Activated CD4-positive, alpha-beta T cell treated with anti-CD3 and anti-CD28 coated beads, Interleukin-2, amount 10 ng/mL, durations not matched to agents 7 days and 5 days (primary cell): Measurements from ENCODE around the gene FAM20C. TPM values are rescaled to one million over a fixed set of nuclear protein-coding genes. Genes with fewer than 3 reads are reported as not detected.

ENCODE experiments used
- CTCF ChIA-PET: fragments of 350-600 bp; sonication (Branson Sonifier 250); formaldehyde crosslinking; loops from one replicate; lab custom pipeline; 2021; ENCODE audit warnings: antibody characterized with exemption; lab: Charles Lee
- POLR2A ChIA-PET: fragments of 350-600 bp; sonication (Branson Sonifier 250); formaldehyde crosslinking; loops from one replicate; lab custom pipeline; 2021; ENCODE audit warnings: antibody characterized with exemption; lab: Charles Lee
- DNase-seq: peaks from one replicate; pipeline ENCODE4 v3.0.0-alpha.2; 2020
- H3K27ac Mint-ChIP-seq: one replicate; pipeline ENCODE4 v1.8.0; 2021; ENCODE audit warnings: mild to moderate bottlenecking, moderate library complexity, mixed read lengths
- H3K27me3 Mint-ChIP-seq: one replicate; pipeline ENCODE4 v1.8.0; 2021; ENCODE audit warnings: mixed read lengths
- H3K36me3 Mint-ChIP-seq: one replicate; pipeline ENCODE4 v1.8.0; 2021; ENCODE audit warnings: low read depth, mixed read lengths
- H3K4me1 Mint-ChIP-seq: one replicate; pipeline ENCODE4 v1.8.0; 2021; ENCODE audit warnings: mixed read lengths
- H3K4me3 Mint-ChIP-seq: one replicate; pipeline ENCODE4 v1.8.0; 2021; ENCODE audit warnings: mild to moderate bottlenecking, moderate library complexity, mixed read lengths
- H3K9me3 Mint-ChIP-seq: one replicate; pipeline ENCODE4 v1.8.0; 2021; ENCODE audit warnings: mixed read lengths
- total RNA-seq, 2 experiments: library from RNA; stranded (reverse); gene quantifications; one replicate each; pipeline ENCODE4 v1.2.3, GENCODE V29; 2021

The FAM20C gene
- total RNA-seq, 2 experiments from 2014 or later = 0.29 to 0.47 TPM

GRCh38 chr7:223861-224260 lies 31.5 kb downstream of the FAM20C start:
- CTCF ChIA-PET = no interaction called here
- Mint-ChIP-seq H3K27me3 (no peaks in the 10 kb centered on the region), H3K4me1 (no peaks in the 10 kb centered on the region), H3K4me3 (no peak overlapping the region), H3K27ac (no peak overlapping the region), H3K36me3 (no peaks in the 10 kb centered on the region), H3K9me3 (no peaks in the 10 kb centered on the region)
- DNase-seq = no peak
- POLR2A ChIA-PET = no interaction called here

DNA sequence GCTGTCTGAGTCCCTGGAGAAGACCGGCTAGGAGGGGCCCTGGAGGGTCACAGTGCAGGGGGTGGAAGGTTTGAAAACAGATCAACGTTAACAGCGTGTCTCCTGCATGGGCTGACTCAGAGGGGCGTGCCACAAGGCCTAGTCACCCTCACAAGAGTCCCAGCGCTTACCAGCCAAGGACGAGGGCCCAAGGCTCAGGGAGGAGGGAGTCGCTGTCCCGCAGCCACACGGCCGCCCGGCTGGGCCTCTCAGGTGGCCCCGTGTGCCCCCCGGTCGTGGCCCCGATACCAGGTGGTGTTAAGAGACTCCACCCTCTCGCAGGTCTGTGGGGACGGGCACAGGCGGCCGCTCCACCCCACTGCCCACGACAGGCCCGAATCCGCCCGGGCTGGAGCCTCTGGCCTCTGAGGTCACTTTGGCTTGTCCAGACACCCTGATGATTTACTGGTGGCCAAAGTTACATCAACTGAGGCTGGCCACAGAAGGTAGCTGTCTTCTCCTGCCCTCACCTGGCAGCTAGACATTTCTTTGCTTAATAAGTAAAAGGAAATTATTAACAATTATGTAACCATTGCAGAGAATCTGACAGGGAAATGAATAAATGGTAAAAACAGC lies 34.0 kb downstream of the FAM20C start:
- Mint-ChIP-seq H3K36me3 (no peaks in the 10 kb centered on the region), H3K27ac (no peak overlapping the region), H3K27me3 (no peaks in the 10 kb centered on the region), H3K4me1 (no peaks in the 10 kb centered on the region), H3K9me3 (no peaks in the 10 kb centered on the region), H3K4me3 (no peak overlapping the region)
- ChIA-PET POLR2A (no interaction called here), CTCF (no interaction called here)
- DNase-seq = no peak

DNA sequence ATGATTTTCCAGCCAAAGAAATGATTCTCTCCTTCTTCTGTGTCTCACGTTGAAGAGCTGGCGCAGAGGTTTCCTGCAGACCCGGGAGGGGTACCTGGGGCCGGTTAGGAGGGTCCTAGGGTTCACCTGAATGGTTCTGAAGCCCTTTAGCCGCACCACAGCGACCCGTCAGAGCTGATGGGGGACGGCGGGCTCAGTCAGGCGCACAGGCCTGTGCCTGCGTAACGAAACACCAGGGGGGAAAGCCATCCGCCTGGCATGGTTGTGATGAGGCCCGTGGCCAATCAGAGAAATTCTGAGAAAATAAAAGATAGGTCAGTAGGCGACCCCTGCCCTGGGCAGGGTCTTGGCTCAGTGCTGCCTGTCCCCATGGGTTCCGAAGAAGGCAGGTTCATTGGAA lies 35.6 kb downstream of the FAM20C start:
- H3K27ac Mint-ChIP-seq = no peak overlapping the region
- DNase-seq = no peak
- ChIA-PET CTCF (no interaction called here), POLR2A (no interaction called here)
- no peak overlapping the region for H3K4me3 Mint-ChIP-seq
- no peaks in the 10 kb centered on the region for H3K27me3 Mint-ChIP-seq
- H3K36me3 Mint-ChIP-seq = no peaks in the 10 kb centered on the region
- H3K9me3 Mint-ChIP-seq = no peaks in the 10 kb centered on the region
- no peaks in the 10 kb centered on the region for H3K4me1 Mint-ChIP-seq

- Mint-ChIP-seq H3K4me1 (no peaks in the 10 kb centered on the region), H3K36me3 (no peaks in the 10 kb centered on the region), H3K9me3 (no peaks in the 10 kb centered on the region), H3K4me3 (no peak overlapping the region), H3K27ac (no peak overlapping the region), H3K27me3 (no peaks in the 10 kb centered on the region)
- DNase-seq = no peak
- ChIA-PET CTCF (no interaction called here), POLR2A (no interaction called here)
Observed at GRCh38 chr7:228610-229009, 36.2 kb downstream of the FAM20C start.

DNA sequence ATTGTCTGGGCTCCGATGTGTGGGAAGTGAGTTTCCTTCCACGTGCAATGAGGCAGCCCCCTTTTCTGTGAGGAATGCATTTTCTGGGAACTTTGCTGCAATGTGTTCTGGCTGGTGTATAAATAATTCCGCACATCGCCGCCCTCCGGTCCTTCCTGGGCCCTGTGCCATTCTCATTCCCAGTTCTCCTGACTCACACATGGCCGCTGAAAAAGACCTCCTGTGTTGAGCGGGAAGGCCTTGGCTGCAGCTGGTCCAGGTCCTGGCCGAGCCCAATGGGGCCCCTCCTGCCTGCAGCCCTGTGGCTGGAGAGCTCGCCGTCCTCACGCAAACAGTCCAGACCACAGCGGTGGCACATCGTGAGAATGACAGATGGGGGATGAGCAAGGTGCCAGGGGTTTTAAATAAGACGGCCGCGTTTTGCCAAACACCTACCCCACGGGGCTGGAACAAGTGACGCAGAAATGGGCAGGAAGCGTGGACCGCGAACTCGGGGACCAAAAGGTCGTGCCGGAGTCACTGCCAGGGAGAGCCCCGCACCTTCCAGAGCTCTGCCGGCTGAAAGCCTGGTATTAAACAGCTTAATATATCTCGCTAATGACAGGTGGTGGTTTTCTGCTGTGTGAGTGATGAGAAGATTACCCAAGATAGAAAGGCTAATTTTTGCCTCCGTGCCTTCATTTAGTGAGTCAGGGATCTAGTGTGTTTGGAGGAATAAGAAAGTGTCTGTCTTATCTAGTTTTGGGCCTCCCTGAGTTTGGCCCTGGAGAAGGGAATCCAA lies 37.0 kb downstream of the FAM20C start:
- Mint-ChIP-seq H3K36me3 (no peaks in the 10 kb centered on the region), H3K4me1 (no peaks in the 10 kb centered on the region), H3K27ac (peak overlapping the region; percentile 31), H3K27me3 (no peaks in the 10 kb centered on the region), H3K9me3 (no peaks in the 10 kb centered on the region), H3K4me3 (no peak overlapping the region)
- ChIA-PET POLR2A (no interaction called here), CTCF (no interaction called here)
- DNase-seq = no peak

- Mint-ChIP-seq H3K36me3 (no peaks in the 10 kb centered on the region), H3K4me1 (no peaks in the 10 kb centered on the region), H3K4me3 (no peak overlapping the region), H3K27ac (no peak overlapping the region), H3K27me3 (no peaks in the 10 kb centered on the region), H3K9me3 (no peaks in the 10 kb centered on the region)
- no peak for DNase-seq
- ChIA-PET CTCF (interaction anchor here (0.7 kb wide), 1 partner anchor 50 kb away, joined by 3 read pairs; no protein-coding TSS in a partner anchor), POLR2A (no interaction called here)
Observed at GRCh38 chr7:230274-230673, 37.9 kb downstream of the FAM20C start.

GRCh38 chr7:231030-231857 lies 38.9 kb downstream of the FAM20C start:
- H3K36me3 Mint-ChIP-seq = no peaks in the 10 kb centered on the region
- H3K27me3 Mint-ChIP-seq = no peaks in the 10 kb centered on the region
- H3K27ac Mint-ChIP-seq = no peak overlapping the region
- H3K9me3 Mint-ChIP-seq = no peaks in the 10 kb centered on the region
- POLR2A ChIA-PET = no interaction called here
- H3K4me3 Mint-ChIP-seq = no peak overlapping the region
- CTCF ChIA-PET = no interaction called here
- no peaks in the 10 kb centered on the region for H3K4me1 Mint-ChIP-seq
- no peak for DNase-seq

DNA sequence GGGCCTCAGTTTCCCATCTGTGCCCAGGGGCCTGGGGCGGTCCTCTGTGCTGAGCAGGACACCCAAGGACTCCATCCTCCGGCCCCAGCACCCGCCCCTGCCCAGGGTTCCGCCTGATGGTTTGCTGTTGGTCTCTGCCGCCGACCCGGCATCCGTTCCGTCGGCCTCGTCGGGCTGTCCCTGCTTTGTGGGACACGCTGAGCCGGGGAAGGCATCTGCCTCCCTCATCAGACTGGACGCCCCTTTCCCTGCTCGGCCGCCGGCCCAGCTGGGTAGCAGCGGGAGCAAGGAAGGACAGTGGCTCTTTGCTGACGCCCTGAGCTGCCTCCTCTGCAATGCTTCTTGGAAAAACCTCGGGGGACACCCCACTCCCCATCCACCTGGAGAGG lies 39.5 kb downstream of the FAM20C start:
- H3K9me3 Mint-ChIP-seq = no peaks in the 10 kb centered on the region
- CTCF ChIA-PET = no interaction called here

GRCh38 chr7:232410-233248 lies 40.3 kb downstream of the FAM20C start:
- Mint-ChIP-seq H3K27me3 (no peaks in the 10 kb centered on the region), H3K4me3 (no peak overlapping the region), H3K4me1 (no peaks in the 10 kb centered on the region), H3K27ac (no peak overlapping the region), H3K9me3 (no peaks in the 10 kb centered on the region), H3K36me3 (no peaks in the 10 kb centered on the region)
- ChIA-PET CTCF (no interaction called here), POLR2A (no interaction called here)
- no peak for DNase-seq

More for the DNA sequence above, 39.5 kb downstream of the FAM20C start:
- POLR2A ChIA-PET = no interaction called here
- DNase-seq = no peak
- Mint-ChIP-seq H3K4me3 (no peak overlapping the region), H3K27ac (no peak overlapping the region), H3K36me3 (no peaks in the 10 kb centered on the region), H3K27me3 (no peaks in the 10 kb centered on the region), H3K4me1 (no peaks in the 10 kb centered on the region)

DNA sequence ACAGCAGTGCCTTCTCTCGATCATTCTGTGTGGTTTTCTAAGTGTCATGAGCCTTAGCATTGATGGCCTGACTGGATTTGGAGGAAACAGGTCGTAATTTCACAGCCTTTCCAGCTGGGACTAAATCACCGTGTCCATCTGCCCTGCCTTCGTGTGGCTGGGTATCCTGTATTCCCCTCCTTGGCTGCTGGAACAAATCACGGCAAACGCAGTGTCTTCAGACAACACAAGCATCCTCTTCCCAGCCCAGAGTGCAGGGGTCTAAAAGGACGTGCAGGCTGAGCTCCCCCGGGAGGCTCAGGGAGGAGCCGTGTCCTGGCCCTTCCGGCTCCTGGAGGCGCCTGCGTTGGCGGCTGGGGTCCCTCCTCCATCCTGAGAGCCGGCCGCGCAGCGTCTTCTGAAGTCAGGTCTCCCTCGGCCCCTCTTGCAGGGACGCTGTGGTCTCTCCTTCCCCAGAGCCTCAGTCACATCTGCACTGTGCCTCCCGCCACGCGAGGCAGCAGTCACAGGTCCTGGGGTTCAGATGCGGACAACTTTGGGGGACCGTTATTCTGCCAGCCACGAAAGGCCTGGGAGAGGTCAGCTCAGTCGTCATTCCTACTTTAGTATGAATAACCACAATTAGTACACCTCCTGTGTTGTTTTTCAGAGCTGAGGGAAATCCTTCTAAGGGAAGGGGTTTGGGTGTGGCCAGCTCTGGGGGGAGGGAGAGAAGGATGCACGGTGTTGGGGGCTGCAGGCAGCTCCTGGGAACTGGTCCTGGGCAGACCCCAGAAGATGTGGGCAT lies 41.1 kb downstream of the FAM20C start:
- ChIA-PET POLR2A (no interaction called here), CTCF (no interaction called here)
- Mint-ChIP-seq H3K4me1 (no peaks in the 10 kb centered on the region), H3K36me3 (no peaks in the 10 kb centered on the region), H3K9me3 (no peaks in the 10 kb centered on the region), H3K27ac (no peak overlapping the region), H3K27me3 (no peaks in the 10 kb centered on the region), H3K4me3 (no peak overlapping the region)
- no peak for DNase-seq

- POLR2A ChIA-PET = no interaction called here
- H3K4me3 Mint-ChIP-seq = no peak overlapping the region
- DNase-seq = no peak
- no peaks in the 10 kb centered on the region for H3K27me3 Mint-ChIP-seq
- H3K4me1 Mint-ChIP-seq = no peaks in the 10 kb centered on the region
- H3K36me3 Mint-ChIP-seq = no peaks in the 10 kb centered on the region
- CTCF ChIA-PET = no interaction called here
- H3K9me3 Mint-ChIP-seq = no peaks in the 10 kb centered on the region
- no peak overlapping the region for H3K27ac Mint-ChIP-seq
Observed at GRCh38 chr7:234051-234707, 41.8 kb downstream of the FAM20C start.
